Fibroblast of upper back skin (primary cell): ENCODE results near the gene LRRN4CL.

Source experiments
- DNase-seq: peaks from one replicate; pipeline ENCODE4 v3.0.0-alpha.2; 2013

Gene LRRN4CL

DNA sequence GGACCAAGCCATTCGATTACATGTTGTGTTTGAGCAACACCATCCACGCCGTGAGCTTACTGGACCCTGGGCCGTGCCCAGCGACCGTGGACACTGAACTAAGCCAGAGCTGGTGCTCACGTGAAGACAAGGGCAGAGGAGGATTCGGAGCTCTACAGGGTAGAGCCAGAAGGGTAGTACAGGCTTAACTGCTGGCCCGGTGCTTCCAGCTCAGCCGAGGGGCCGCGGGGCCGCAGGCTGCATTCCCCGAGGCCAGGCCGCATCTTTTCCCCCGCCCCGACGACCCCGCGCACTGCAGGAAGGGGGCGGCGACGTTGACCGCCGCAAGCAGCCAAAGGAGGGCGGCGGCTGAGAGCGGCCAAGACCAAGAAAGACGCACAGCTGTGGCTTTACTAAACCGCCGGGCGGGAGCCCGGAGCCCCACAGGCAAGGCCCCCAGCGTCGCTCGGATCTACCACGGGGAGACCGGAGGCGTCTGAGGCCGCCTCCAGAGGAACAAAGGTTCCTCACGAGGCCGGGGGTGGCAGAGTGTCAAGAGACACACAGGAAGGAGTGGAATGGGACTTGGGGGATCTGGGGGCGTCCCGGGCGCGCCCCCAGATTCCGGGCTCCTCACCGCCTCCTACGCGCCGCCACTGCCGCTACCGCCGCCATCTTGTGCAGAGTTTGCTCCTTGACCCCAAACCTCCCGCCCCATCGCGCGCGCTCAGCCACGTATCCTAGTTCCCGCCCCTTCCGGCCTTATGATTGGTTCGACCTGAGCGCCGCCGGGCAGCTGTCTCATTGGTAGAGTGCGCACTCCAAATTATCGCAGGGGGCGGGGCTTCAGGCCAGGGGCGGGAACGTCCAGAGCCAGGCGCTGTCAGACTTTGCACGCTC is 43.1 kb downstream of the LRRN4CL start, which contains the start of gene GANAB:
Gene GANAB, minus strand, starts transcription at position 668 of the 879 bp plus-strand sequence. Its CDS starts 14 bp downstream, at position 654.
- peak; percentile 97 for DNase-seq

GRCh38 chr11:62645671-62645945 is 43.7 kb downstream of the LRRN4CL start:
- DNase-seq: no peak

- DNase-seq: no peak
These were observed 45.1 kb downstream of the LRRN4CL start for GRCh38 chr11:62644220-62644619.
